ENCODE measurements around the gene GTF2IRD2. TPM values are rescaled to one million over a fixed set of nuclear protein-coding genes. Genes with fewer than 3 reads are reported as not detected.
A peak's percentile ranks its signal among the peaks of the same experiment; 100 is the strongest.
"Not testable (repeated sequence)": the region's sequence is repeated elsewhere in the genome, so short reads cannot be mapped to it uniquely, and the experiment has no call there.

Gene GTF2IRD2
- total and polyA plus RNA-seq, 2 of the 8 experiments (the other 6 are each of a cell fraction or from before 2014, with no cell fraction given), result 4.1 to 4.3 TPM

- H3K23ac ChIP-seq (ENCODE audit: insufficient read length); POLR2A ChIA-PET (ENCODE audit: partially characterized antibody); H3K27me3 ChIP-seq (replicated peaks in 1 of 4; ENCODE audit: control insufficient read depth in 3 of 4, extremely low read depth in 1 of 4, insufficient read depth in 3 of 4, low read length in 3 of 4); H4K5ac ChIP-seq (ENCODE audit: insufficient read length, low read depth, low read length); CTCF ChIA-PET (ENCODE audit: partially characterized antibody); H3K4ac ChIP-seq (replicated peaks; ENCODE audit: insufficient read length, low read depth, low read length); H3K23me2 ChIP-seq (ENCODE audit: low read depth, low read length); H4K91ac ChIP-seq (replicated peaks; ENCODE audit: insufficient read length, low read length); H4K8ac ChIP-seq (ENCODE audit: extremely low read depth, insufficient read depth, low read length); H3K56ac ChIP-seq (replicated peaks; ENCODE audit: insufficient read length, low read depth, low read length); H2BK12ac ChIP-seq (ENCODE audit: low read depth, low read length); FAIRE-seq; H3K79me2 ChIP-seq (ENCODE audit: control insufficient read depth in 1 of 2, insufficient read depth in 2 of 2, low read length in 2 of 2); H3K4me1 ChIP-seq (replicated peaks in 1 of 4; ENCODE audit: control insufficient read depth in 3 of 4, insufficient read depth in 4 of 4, low read length in 3 of 4); H2BK5ac ChIP-seq (ENCODE audit: low read depth, low read length); H3K9me3 ChIP-seq (ENCODE audit: insufficient read depth in 2 of 2, low read depth in 1 of 2, low read length in 1 of 2); H2AK5ac ChIP-seq (ENCODE audit: low read depth, low read length); H2BK15ac ChIP-seq (ENCODE audit: low read length); H3K18ac ChIP-seq (ENCODE audit: extremely low read depth, low read length); H4K20me1 ChIP-seq (replicated peaks in 1 of 2; ENCODE audit: control insufficient read depth in 1 of 2, insufficient read depth in 2 of 2, low read length in 2 of 2); H3K14ac ChIP-seq (ENCODE audit: insufficient read length); H3K79me1 ChIP-seq (ENCODE audit: low read depth, low read length); H2BK20ac ChIP-seq (ENCODE audit: low read length); H2BK120ac ChIP-seq (replicated peaks; ENCODE audit: low read depth, low read length); H3K27ac ChIP-seq (ENCODE audit: low read depth, low read length); H2AFZ ChIP-seq (ENCODE audit: low read length); H3K36me3 ChIP-seq (ENCODE audit: control insufficient read depth in 2 of 4, insufficient read depth in 4 of 4, low read length in 3 of 4): not testable (repeated sequence)
- TF ChIP-seq POLR2A (IDR thresholded peaks at IDR 0.05; ENCODE audit: control extremely low read depth in 1 of 2, low read depth in 2 of 2, low read length in 2 of 2) (peak; percentile 57 to 74; a peak in 2 of 3 replicates), SP1 (IDR thresholded peaks at IDR 0.05; ENCODE audit: low read depth, low read length) (0 out of 2 replicates have a peak, but pooled peaks have one; percentile 36), E2F6 (IDR thresholded peaks at IDR 0.05) (peak; percentile 46), TBP (IDR thresholded peaks at IDR 0.05; ENCODE audit: low read depth, low read length) (peak; percentile 76), TAF1 (IDR thresholded peaks at IDR 0.05; ENCODE audit: low read depth, low read length) (peak; percentile 88), MAX (IDR thresholded peaks at IDR 0.05) (0 out of 2 replicates have a peak, but pooled peaks have one; percentile 15), PHF8 (conservative IDR thresholded peaks at IDR 0.05; ENCODE audit: low read depth, low read length) (peak; percentile 55; the same call in 1 of the 2 replicates), POLR2AphosphoS5 (IDR thresholded peaks at IDR 0.05; ENCODE audit: low read depth, low read length) (peak; percentile 89)
- Histone ChIP-seq H3K9ac (replicated peaks in 1 of 4; ENCODE audit: extremely low read depth in 1 of 4, low read depth in 3 of 4, low read length in 3 of 4) (peak overlapping the region in 3 of 4 experiments; percentile 35 to 74 (median 64); a peak in 5 of 7 replicates), H3K4me3 (ENCODE audit: extremely low read depth in 1 of 4, insufficient read depth in 2 of 4, low read depth in 3 of 4, low read length in 4 of 4) (peak overlapping the region; percentile 40 to 72 (median 54)), H3K4me2 (ENCODE audit: insufficient read depth in 1 of 2, low read depth in 2 of 2, low read length in 2 of 2) (peak overlapping the region; percentile 29 to 46; a peak in 2 of 4 replicates)
- DNase-seq (ENCODE audit: low read depth in 1 of 2, low spot score in 2 of 2), result peak; percentile 21 to 90
- WGBS, 2 experiments (ENCODE audit: extremely low coverage in 1 of 2, insufficient coverage in 1 of 2, insufficient read length in 1 of 2, insufficient replicate concordance in 2 of 2, low coverage in 1 of 2, low lambda C conversion rate in 2 of 2, missing lambda C conversion rate in 1 of 2), result 0% methylated on average over 53 of the region's 84 CpGs; no CpG with 5 or more reads in 1 of the 2 experiments
Observed at GRCh38 chr7:74890158-74891123, 39.0 kb upstream of the GTF2IRD2 start.
